ENCODE measurements around the gene PEX14. TPM values are rescaled to one million over a fixed set of nuclear protein-coding genes. Genes with fewer than 3 reads are reported as not detected.

The PEX14 gene
- total RNA-seq, 1 donor from 2014 or later, result 23.6 TPM

DNA sequence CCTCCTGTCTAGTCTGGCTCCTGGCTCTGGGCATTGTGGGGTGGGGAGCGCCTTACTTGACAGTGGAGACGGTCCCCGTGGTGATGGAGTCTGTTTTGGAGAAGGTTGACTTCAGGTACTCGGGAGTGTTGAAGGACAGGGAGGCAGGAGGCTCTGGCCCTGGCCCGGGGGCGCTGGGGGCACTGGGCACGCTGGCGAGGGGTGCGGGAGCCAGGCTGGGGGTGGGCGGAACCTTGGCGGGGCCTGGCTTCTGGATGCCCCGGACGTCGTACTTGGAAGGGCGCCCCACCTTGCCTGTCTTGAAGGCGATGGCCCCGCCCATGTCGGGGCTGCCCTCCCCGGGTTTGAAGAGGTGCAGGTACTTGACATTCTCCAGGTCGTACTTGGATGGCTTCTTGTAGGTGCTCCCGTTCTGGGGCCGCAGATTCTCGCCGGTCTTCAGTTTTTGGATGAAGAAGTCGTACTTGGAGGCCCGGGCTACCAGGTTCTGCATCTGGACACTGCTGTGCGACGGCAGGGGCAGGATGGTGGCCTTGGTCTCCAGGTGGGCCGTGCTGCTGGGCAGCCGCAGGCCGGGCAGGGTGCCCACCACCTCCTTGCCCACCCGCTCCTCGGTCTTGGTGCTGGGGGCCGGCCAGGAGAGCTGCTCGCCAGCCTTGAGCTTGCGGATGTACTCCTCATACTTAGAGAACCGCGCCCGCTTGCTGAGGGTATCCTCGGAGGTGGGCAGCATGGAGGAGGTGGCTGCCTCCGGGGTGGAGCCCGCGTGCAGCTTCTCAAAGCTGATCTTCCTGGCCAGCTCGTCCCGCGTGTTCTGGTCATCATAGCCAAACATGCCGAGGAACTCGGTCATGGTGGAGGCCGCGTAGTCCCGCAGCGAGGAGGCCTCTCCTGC lies 185.1 kb downstream of the PEX14 start:
- intact Hi-C loops (cut with micrococcal nuclease), result no loop called here

- intact Hi-C loops (cut with micrococcal nuclease), result no loop called here
These were observed 186.7 kb downstream of the PEX14 start for GRCh38 chr1:10661453-10661852.

- intact Hi-C loops (cut with micrococcal nuclease), result no loop called here
These were observed 187.4 kb downstream of the PEX14 start for GRCh38 chr1:10662090-10662688.

- intact Hi-C loops (cut with micrococcal nuclease), result no loop called here
These were observed 188.3 kb downstream of the PEX14 start for GRCh38 chr1:10662824-10663677.

DNA sequence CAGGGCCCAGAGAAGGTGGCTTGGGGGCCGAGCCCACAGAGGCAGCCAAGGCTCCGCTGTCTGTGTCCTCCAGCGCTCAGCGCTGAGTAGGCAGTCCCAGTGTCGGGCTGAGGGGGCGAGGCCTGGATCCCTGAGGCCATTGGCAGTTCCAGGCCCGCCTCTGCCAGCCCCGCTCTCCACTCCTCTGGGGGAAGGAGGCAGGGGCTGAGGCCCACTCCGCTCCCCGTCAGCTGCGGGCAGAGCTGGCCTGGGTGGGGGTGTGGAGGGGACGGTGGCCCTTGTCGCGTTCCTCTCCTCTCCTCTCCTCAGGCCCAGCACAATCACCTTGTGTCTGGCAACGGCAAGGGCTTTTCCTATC lies 188.9 kb downstream of the PEX14 start:
- intact Hi-C loops (cut with micrococcal nuclease), result no loop called here

- intact Hi-C loops (cut with micrococcal nuclease), result no loop called here
These were observed 189.5 kb downstream of the PEX14 start for GRCh38 chr1:10664251-10664650.

- intact Hi-C loops (cut with micrococcal nuclease), result no loop called here
These were observed 190.5 kb downstream of the PEX14 start for GRCh38 chr1:10665226-10665625.

DNA sequence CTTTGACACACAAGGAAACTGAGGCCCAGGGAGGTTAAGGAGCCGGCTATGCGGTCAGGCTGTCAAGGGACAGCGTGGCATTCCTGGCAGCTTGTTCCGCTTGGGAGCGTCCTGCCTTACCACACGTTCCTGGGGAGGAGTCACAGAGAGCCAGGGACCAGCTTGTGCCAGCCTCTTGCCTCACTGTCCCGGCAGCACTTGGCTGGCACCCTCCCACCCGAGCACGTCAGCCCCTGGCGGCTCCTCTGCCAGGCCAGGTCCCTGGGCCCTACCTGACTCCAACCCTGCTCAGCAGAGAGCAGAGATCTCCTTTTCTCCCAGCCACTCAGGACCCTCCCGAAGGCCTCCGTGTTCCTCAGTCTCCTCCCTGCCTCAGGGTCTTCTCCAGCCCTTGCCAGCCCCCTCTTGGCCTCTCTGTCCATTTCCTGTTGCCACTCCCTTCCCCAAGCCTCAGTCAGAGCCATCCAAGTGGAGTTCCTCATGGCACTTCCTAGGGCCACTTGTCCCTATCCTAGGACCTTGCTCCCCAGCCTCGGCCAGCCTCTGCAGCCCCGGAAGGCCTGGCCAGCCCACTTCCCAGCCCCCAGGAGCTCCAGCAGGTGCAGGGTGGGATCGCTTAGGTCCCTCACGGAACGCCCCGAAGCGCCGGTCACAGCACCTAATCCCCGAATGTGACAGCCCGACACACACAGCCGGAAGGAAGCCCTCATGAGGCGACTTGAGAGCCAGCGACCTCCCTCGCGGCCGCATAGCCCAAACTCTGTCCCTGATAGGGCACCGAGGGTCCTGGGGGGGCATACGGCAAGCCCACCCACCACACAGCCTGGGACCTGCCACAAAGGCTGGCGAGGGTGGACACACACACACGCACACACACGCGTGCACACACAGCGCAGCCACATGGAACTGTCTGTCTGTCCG lies 191.4 kb downstream of the PEX14 start:
- intact Hi-C loops (cut with micrococcal nuclease), result no loop called here

GRCh38 chr1:10667861-10668761 lies 193.4 kb downstream of the PEX14 start:
- intact Hi-C loops (cut with micrococcal nuclease), result no loop called here

DNA sequence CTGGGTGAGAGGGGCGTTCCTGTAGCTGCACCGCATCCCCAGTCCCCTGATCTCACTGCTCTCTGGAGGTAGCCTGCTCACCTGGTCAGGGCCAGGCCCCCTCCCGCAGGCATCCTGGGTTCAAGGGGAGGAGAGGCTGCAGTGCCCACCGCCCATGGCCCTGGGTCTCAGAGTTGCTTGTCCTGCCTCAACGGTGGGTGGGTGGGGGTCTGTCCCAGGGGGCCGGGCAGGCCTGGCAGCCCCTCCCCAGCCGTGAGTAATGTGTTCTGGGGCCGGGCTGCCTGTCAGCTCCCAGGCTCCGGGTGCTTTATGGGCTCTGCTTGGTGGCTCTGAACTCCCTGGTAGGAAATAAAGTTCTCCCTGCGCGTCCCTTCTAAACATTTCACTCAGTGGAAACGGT lies 194.8 kb downstream of the PEX14 start:
- intact Hi-C loops (cut with micrococcal nuclease), result no loop called here

GRCh38 chr1:10670190-10670589 lies 195.4 kb downstream of the PEX14 start:
- intact Hi-C loops (cut with micrococcal nuclease), result no loop called here

DNA sequence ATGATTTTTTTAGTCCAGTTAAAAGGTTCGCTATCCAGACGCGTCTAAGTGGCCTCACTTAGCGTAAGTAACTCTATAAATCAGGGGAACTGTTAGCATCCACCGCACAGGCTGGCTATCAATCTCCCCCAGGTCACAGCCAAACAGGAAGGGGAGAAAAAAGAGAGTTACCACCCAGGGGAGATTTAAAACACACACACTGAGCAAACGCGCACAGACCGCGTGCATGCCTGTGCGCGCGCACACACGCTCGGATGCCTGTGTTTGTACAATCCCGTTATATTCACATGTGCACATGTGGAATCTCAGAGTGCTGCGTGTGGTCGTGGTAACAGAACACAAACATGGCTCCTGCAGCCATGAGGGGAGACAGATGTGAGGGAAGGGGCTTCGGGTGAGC lies 196.3 kb downstream of the PEX14 start:
- intact Hi-C loops (cut with micrococcal nuclease), result no loop called here

- intact Hi-C loops (cut with micrococcal nuclease), result no loop called here
These were observed 197.0 kb downstream of the PEX14 start for GRCh38 chr1:10671622-10672342.

- intact Hi-C loops (cut with micrococcal nuclease), result no loop called here
These were observed 197.7 kb downstream of the PEX14 start for GRCh38 chr1:10672343-10673050.

- intact Hi-C loops (cut with micrococcal nuclease), result no loop called here
These were observed 198.5 kb downstream of the PEX14 start for GRCh38 chr1:10673109-10673711.

- intact Hi-C loops (cut with micrococcal nuclease), result no loop called here
These were observed 199.5 kb downstream of the PEX14 start for GRCh38 chr1:10674222-10674621.

- intact Hi-C loops (cut with micrococcal nuclease), result no loop called here
These were observed 200.2 kb downstream of the PEX14 start for GRCh38 chr1:10674700-10675609.
